NCI-H2029 treated with DMSO at 0.1 percent for 48 hours (cell line): ENCODE measurements around the gene SLC29A3.
"Not testable (repeated sequence)": the region's sequence is repeated elsewhere in the genome, so short reads cannot be mapped to it uniquely, and the experiment has no call there.

Experiments
- DNase-seq: peaks from one replicate; lab custom pipeline; 2025; lab: John Stamatoyannopoulos, UW

Gene SLC29A3

GRCh38 chr10:71347587-71348395 lies 28.7 kb downstream of the SLC29A3 start:
- no peak for DNase-seq

GRCh38 chr10:71348850-71349249 lies 29.8 kb downstream of the SLC29A3 start:
- no peak for DNase-seq

GRCh38 chr10:71349406-71349805 lies 30.3 kb downstream of the SLC29A3 start:
- DNase-seq = no peak

- no peak for DNase-seq
Measured at GRCh38 chr10:71351087-71351486, 32.0 kb downstream of the SLC29A3 start.

DNA sequence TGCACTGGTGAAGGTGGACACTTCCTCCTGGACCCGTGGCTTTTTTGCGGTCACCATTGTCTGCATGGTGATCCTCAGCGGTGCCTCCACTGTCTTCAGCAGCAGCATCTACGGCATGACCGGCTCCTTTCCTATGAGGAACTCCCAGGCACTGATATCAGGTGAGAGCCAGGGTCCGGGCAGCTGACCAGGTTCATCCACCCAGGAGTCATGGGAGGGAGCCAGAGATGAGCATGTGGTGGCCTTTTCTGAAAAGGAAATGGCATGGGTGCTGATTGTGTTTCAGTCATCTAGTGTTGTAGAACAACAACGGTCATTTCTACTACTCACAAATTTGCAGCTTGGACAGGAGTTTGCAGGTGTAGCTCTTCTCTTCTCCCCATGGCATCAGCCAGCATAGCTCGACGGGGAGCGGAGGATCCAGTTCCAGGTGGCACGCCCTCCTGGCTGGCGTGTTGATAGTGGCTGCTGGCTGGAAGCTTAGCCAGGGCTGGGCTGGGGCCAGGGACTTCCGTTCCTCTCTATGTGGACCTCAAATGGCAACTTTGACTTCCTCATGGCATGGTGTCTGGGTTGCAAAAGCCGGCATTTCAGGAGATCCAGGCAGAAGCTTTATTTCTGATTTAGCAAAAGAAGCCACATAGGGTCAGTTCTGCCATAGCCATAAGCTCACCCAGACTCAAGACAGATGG lies 32.7 kb downstream of the SLC29A3 start:
- peak; percentile 23 for DNase-seq

DNA sequence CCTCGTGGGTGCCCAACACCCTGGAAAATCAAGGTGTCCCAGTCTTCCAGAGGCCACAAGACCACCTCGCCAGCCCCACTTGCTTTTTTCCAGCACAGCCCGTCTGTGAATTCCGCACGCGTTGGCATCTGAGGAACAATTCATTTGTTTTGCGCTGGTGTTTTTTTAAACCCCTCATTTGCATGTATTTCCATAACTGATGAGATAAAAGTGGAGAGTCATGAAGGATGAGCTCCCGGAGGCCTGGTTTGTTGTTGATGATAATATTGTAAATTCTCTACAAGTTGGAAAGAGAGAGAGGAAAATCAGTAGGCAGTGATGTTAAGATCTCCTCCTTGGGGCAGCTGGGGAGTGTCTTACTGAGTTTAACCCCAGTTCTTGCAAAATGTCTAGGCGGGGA lies 34.6 kb downstream of the SLC29A3 start:
- DNase-seq = no peak

DNA sequence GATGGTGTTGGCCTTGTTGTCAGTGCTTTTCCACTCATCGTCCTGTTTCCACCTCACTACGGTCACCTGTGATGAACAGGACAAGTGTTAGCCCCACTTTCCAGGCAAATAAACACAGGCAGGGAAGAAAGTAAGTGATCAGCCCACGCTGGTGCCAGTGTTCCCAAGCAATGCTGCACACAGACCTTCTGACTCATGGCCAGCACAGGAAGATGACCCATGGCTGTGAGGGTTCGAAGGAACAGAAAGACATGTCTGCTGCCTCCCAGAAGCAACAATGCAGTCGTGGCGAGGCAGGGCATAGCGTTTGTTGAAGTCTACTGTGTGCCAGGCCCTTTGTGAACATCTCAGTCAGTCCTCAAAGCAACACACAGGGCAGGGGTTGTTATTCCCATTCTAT lies 35.7 kb downstream of the SLC29A3 start:
- no peak for DNase-seq

GRCh38 chr10:71355886-71356285 lies 36.8 kb downstream of the SLC29A3 start:
- DNase-seq = no peak

- DNase-seq = no peak
Measured at GRCh38 chr10:71357792-71358265, 38.8 kb downstream of the SLC29A3 start.

- DNase-seq = no peak
Measured at GRCh38 chr10:71358277-71358676, 39.2 kb downstream of the SLC29A3 start.

GRCh38 chr10:71358906-71359305 lies 39.8 kb downstream of the SLC29A3 start:
- DNase-seq = not testable (repeated sequence)

DNA sequence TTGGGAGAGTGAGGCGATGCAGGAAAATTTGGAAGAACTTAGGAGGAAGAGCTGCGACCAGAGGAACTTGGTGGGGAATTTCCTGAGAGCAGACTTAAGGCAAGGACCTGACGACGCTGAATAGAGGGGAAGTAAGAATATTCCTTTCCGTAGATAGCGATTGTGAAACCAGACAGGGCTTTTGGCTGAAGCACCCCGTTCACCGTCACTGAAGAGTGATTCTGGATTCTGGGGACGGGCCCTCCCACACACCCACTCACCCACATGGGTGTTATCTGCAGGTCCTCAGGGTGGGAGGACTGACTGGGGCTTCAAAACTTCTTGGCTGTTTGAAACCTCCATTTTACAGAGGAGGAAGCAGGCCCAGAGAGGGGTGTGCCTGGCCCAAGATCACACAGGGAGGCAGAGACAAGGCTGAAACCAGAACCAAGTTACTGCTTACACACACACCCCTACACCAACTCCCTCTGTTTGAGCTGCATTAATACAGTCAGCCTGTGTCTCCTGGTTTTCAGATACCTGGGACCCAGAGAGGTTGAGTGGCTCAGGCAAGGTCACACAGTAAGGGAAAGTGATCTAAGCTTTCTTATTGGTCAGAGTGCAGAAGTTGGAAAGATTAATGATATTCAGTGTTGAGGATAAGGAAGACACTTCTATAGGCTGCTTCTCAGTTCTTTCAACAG lies 40.4 kb downstream of the SLC29A3 start:
- no peak for DNase-seq

DNA sequence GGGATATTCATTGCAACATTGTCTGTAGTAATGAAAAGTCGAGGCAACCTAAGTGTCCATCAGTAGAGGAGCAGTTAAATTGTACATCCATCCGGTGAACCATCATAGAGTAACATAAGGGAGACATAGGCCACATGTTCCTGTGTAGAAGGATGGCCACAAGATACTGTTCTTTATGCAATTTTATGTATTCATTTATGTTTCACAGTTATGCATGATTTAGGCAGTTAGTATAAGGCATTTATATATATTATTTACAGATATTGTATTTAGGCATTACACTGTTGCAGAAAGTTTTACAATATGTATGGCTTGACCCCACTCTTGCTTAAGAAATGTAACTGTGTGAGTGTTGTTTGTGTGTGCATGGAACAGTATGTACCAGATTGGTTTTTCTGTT lies 41.7 kb downstream of the SLC29A3 start:
- no peak for DNase-seq

GRCh38 chr10:71361581-71361980 lies 42.5 kb downstream of the SLC29A3 start:
- DNase-seq = no peak

- no peak for DNase-seq
Measured at GRCh38 chr10:71362141-71362540, 43.1 kb downstream of the SLC29A3 start.

DNA sequence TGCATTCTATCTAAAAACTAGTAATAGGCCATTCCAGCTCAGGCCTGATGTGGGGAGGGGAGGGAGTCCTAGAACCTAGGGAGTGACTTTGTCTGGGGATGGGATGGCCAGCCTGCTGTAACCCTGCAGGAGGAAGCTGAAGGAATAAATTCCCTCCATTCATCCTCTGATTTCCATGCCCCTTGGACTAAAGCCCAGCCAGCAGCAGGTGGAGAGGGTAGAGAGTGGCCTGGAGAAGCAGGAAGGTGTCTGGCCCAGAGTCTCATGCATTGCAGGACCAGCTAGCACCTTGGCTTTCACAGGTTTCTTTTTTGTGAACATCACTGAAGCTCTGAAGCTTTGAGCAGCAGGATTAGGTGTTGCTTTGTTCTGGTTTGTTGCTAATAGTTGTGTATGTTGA lies 44.9 kb downstream of the SLC29A3 start:
- peak; percentile 41 for DNase-seq

- no peak for DNase-seq
Measured at GRCh38 chr10:71365366-71365765, 46.3 kb downstream of the SLC29A3 start.

DNA sequence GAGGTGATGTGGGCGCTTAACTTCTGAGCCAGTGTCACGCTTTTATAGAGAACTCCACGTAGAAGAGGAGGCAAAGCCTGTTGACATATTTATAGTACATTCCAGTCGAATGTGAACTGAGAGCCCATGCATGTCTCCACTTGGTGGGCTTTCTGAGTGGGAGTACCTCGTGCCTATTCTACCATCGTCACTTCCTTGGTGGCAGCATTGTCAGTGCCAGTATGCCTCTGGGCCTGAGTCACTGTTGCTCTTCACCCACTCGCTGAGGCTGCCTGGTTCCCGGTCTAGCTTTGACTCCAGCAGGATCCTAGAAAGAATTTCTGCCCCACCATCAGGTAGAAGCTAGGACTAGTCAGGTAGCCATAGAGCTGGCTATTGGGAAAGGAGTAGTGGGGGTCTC lies 47.6 kb downstream of the SLC29A3 start:
- no peak for DNase-seq

DNA sequence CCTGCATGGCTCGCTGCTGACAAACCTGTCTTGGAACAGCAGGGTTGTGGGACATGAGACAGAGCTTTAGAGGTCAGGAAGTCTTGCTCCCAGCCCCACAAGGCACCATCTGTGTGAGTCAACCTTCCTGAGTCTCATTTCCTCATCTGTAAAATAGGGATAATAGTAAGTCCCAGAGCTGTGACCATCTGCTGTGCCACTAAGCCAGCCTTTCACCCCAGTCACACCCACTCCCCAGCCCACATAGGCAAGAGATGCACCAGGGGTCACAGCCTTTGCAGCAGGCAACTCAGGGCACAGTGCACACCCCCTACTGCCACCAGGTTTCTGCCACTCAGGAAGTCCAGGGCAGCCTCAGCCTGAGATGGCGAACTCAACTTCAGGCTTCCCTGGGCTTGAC lies 48.2 kb downstream of the SLC29A3 start:
- no peak for DNase-seq

- DNase-seq = no peak
Measured at GRCh38 chr10:71368176-71368575, 49.1 kb downstream of the SLC29A3 start.

- DNase-seq = peak; percentile 3
Measured at GRCh38 chr10:71368643-71369042, 49.6 kb downstream of the SLC29A3 start.

GRCh38 chr10:71369602-71370001 lies 50.5 kb downstream of the SLC29A3 start:
- no peak for DNase-seq

DNA sequence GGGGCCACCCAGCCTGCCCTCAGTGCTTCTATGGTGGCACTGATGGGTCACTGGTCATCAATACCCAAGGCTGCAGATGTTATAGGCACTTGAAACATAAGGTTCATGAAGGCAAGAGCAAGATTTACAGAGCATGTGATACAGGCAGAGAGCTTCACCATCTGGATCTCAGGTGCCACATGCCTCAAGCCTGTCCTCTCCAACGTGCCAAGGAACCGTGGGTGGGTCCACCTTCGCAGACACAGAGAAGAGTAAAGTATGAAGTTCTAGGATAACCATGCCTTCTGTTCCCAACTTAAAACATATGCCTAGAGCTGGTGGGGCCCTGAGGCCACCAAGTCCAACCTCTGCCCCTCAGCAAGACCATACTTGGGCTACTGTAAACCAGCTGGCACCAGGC lies 51.0 kb downstream of the SLC29A3 start:
- DNase-seq = no peak
